WERI-Rb-1 (cell line): ENCODE measurements around the gene KRT6B.
"Not testable (repeated sequence)": the region's sequence is repeated elsewhere in the genome, so short reads cannot be mapped to it uniquely, and the experiment has no call there.

Source experiments
- DNase-seq: peaks from one replicate; pipeline ENCODE4 v3.0.0-alpha.2; 2020
- H3K27ac ChIP-seq: fragments of 250-450 bp; sonication (Bioruptor Pico); 2 replicates; pipeline ENCODE4 v1.5.1; 2020; ENCODE audit warnings: mild to moderate bottlenecking, moderate library complexity
- H3K27me3 ChIP-seq: fragments of 250-450 bp; sonication (Bioruptor Pico); 2 replicates; pipeline ENCODE4 v1.5.1; 2021; ENCODE audit warnings: mild to moderate bottlenecking, low read depth, moderate library complexity; ENCODE audit not compliant: insufficient read depth, severe bottlenecking
- H3K36me3 ChIP-seq: fragments of 250-450 bp; sonication (Bioruptor Pico); 2 replicates; pipeline ENCODE4 v1.5.1; 2020; ENCODE audit warnings: mild to moderate bottlenecking, moderate library complexity
- H3K4me3 ChIP-seq: 2 replicates; pipeline ENCODE4 v1.5.1; 2011; ENCODE audit warnings: low read depth, mild to moderate bottlenecking, control low read depth, low read length
- H3K9me3 ChIP-seq: fragments of 250-450 bp; sonication (Bioruptor Pico); 2 replicates; pipeline ENCODE4 v1.5.1; 2021; ENCODE audit warnings: mild to moderate bottlenecking, moderate library complexity; ENCODE audit not compliant: severe bottlenecking
- TF ChIP-seq, protein P1 (sequence below): IDR thresholded peaks from 2 replicates; pipeline ENCODE4 v1.5.1; 2011; ENCODE audit warnings: low read depth, mild to moderate bottlenecking, control low read depth, inconsistent platforms, low read length

KRT6B gene

DNA sequence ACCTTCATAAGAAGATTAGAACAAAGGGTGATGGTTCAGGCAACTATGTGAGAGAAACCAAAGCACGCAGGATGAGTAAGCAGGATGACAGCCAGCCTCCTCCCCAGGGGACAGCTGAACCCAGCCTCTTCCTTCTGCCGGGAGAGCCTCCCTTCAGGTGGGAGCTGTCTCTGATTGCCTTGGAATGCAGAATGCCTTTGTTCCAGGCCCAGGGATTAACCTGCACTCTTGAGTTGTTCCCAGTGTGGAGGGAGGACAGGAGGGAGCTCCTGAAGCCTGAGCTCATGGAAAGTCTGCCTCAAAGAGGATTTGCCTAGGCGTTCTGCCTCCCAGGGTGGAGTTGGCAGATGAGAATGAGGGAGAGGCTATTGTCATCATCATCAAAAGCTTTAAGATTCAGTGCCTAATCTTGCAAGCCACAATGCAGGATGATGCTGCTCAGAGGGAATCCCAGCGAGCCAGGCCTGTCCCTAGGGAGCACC lies 44.7 kb upstream of the KRT6B start:
- no peak overlapping the region for H3K4me3 ChIP-seq
- no peak for DNase-seq
- peaks cover 85% of the 10 kb centered on the region for H3K27me3 ChIP-seq
- H3K27ac ChIP-seq, result no peak overlapping the region
- peaks cover 6% of the 10 kb centered on the region for H3K9me3 ChIP-seq
- TF ChIP-seq, protein P1, sequence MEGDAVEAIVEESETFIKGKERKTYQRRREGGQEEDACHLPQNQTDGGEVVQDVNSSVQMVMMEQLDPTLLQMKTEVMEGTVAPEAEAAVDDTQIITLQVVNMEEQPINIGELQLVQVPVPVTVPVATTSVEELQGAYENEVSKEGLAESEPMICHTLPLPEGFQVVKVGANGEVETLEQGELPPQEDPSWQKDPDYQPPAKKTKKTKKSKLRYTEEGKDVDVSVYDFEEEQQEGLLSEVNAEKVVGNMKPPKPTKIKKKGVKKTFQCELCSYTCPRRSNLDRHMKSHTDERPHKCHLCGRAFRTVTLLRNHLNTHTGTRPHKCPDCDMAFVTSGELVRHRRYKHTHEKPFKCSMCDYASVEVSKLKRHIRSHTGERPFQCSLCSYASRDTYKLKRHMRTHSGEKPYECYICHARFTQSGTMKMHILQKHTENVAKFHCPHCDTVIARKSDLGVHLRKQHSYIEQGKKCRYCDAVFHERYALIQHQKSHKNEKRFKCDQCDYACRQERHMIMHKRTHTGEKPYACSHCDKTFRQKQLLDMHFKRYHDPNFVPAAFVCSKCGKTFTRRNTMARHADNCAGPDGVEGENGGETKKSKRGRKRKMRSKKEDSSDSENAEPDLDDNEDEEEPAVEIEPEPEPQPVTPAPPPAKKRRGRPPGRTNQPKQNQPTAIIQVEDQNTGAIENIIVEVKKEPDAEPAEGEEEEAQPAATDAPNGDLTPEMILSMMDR, result no peak
- no peaks in the 10 kb centered on the region for H3K36me3 ChIP-seq

DNA sequence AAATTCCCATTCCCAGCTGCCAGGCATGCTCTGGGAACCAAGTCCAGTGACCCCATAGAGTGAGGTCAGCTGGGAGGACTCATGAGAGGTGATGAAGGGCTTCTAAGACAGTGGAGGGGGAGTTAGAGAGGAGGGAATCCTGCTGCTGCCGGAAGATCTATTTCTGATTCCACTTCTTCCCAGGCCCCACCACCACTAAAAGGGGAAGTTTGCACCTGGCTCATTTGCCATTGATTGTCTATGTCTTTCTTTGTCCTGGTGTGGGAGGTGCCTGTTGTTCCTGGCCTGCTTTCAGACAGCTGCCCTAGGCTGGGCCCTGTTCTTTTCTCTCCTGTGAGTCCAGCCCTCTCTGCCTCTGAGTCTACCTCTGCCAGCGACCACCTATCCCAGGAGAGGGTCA lies 44.1 kb upstream of the KRT6B start:
- Histone ChIP-seq H3K27ac (no peak overlapping the region), H3K27me3 (peaks cover 87% of the 10 kb centered on the region), H3K9me3 (peaks cover 6% of the 10 kb centered on the region), H3K36me3 (no peaks in the 10 kb centered on the region), H3K4me3 (no peak overlapping the region)
- TF ChIP-seq, protein P1, result no peak
- no peak for DNase-seq

DNA sequence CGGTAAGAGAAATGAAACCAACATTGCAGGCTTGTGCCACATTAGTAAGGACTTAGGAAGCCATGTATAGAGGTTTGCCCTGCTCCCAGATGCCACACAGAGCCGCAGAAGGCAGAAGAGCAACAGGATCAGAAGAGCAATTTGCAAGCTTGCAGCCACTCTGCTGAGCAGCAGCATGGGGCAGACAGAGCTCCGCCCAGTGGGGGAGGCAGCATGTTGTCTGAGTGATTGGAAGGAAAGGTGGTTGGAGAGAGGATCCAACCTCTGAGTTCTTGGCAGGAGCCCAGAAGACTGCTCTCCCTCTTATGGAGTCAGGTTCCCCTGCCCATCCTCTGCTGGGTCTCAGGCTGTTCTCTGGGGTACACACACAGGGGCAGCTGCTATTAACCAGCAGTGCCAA lies 43.4 kb upstream of the KRT6B start:
- peaks cover 1% of the 10 kb centered on the region for H3K9me3 ChIP-seq
- no peak overlapping the region for H3K27ac ChIP-seq
- H3K36me3 ChIP-seq, result no peaks in the 10 kb centered on the region
- H3K4me3 ChIP-seq, result no peak overlapping the region
- TF ChIP-seq, protein P1, result no peak
- no peak for DNase-seq
- peaks cover 82% of the 10 kb centered on the region for H3K27me3 ChIP-seq

DNA sequence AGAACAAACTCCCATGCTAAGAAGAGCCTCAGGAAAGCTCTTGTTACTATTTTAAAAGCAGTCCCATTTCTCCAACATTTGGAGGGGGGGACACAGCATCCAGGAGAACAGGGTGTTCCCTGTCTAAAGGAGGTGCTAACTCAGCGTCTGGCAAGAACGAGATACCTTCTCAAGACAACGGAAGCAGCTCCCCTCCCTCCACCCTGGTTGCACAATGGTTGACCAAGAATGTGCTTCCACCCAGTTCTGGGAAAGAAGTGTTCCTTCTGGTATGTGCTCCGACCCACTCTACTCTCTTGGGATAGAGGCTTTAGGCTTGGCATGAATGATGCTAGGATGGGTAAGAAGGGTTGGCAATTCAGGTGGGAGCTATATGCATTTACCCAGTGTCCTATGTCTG lies 42.6 kb upstream of the KRT6B start:
- DNase-seq, result no peak
- Histone ChIP-seq H3K27me3 (peaks cover 80% of the 10 kb centered on the region), H3K4me3 (no peak overlapping the region), H3K27ac (no peak overlapping the region), H3K9me3 (no peaks in the 10 kb centered on the region), H3K36me3 (no peaks in the 10 kb centered on the region)
- TF ChIP-seq, protein P1, result no peak

DNA sequence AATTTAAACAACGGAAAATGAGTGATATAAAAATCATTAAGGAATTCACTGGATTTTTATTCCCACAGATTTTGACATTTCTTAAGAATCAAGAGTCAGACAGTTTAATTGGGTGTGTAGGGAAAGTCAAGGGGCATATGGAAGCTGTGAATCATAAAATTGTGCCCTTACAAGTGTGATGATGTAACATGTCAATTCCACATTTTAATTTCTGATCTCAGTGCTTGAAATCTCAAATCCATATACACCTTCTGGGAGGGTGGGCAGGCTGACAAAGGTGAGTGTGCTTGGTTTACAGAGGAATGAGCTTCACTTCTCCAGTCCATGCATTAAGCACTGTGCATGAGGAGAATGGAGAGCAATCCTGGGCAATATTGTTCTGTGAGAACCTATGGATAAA lies 42.2 kb upstream of the KRT6B start:
- no peaks in the 10 kb centered on the region for H3K36me3 ChIP-seq
- TF ChIP-seq, protein P1, result no peak
- H3K9me3 ChIP-seq, result no peaks in the 10 kb centered on the region
- H3K4me3 ChIP-seq, result no peak overlapping the region
- H3K27me3 ChIP-seq, result peaks cover 80% of the 10 kb centered on the region
- no peak overlapping the region for H3K27ac ChIP-seq
- DNase-seq, result no peak

DNA sequence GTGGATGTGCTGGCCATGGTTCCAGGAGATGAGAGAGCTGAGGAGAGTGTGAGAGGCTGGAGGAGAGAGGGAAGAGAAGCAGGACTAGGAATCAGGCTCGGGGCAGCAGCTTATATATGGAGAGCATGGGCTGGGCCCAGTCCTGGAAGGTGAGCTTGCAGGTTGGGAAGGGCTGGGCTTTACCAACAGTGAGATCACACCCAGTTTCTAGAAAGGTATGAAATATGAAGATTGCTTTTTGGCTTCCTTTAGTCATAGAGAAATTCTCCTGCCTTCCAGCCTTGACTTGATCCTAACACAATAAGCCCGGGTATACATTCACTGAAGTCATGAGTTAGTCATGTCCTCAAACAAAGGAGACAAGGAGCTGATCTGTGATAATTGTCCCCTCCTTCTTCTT lies 41.2 kb upstream of the KRT6B start, which contains the start of gene KRT6A:
TSS of gene KRT6A (minus strand) at position 86 of the 400 bp plus-strand sequence. CDS start at position 17, 69 bp downstream.
- Histone ChIP-seq H3K27me3 (peaks cover 80% of the 10 kb centered on the region), H3K27ac (no peak within 1 kb of the TSS), H3K4me3 (no peak within 1 kb of the TSS), H3K36me3 (no peaks in the 10 kb centered on the region), H3K9me3 (no peaks in the 10 kb centered on the region)
- DNase-seq, result no peak
- TF ChIP-seq, protein P1, result no peak

DNA sequence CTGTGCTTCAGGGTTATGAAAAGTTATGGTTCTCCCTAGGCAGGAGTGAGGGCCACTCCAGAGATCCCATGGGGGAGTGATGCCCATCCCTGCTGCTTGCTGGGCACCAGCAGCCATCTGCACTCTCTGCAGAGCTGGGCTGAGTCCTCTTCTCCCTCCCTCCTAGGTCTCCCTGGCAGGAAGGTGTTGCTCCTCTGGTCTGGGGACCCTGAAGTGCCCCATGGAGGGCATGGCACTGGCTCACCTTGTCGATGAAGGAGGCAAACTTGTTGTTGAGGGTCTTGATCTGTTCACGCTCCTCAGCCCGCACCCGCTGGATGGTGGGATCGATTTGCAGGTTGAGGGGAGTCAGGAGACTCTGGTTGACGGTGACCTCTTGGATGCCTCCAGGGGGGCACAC lies 40.5 kb upstream of the KRT6B start:
- not testable (repeated sequence) for H3K4me3 ChIP-seq, H3K9me3 ChIP-seq, H3K27ac ChIP-seq, H3K36me3 ChIP-seq, DNase-seq
- H3K27me3 ChIP-seq, result peaks cover 73% of the 10 kb centered on the region

DNA sequence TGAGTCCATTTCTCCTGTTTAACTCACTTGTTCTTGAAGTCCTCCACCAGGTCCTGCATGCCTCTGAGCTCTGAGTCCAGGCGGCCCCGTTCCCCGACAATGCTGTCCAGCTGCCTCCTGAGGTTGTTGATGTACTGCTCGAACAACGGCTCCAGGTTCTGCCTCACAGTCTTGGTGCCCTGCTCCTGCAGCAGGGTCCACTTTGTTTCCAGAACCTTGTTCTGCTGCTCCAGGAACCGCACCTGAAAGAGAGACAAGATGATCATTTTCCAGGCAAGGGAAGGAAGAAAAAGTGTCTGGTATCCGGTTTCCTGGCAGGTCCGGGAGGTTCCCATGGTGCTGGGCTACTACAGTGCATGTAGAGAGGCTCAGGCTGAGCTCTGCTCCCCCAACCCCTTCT lies 39.5 kb upstream of the KRT6B start:
- not testable (repeated sequence) for H3K27ac ChIP-seq, DNase-seq, H3K9me3 ChIP-seq, H3K36me3 ChIP-seq, H3K4me3 ChIP-seq
- H3K27me3 ChIP-seq, result peaks cover 72% of the 10 kb centered on the region
